Right lobe of liver (tissue), 6 donors: ENCODE data around the gene GPC6. TPM values are rescaled to one million over a fixed set of nuclear protein-coding genes. Genes with fewer than 3 reads are reported as not detected.
A peak's percentile ranks its signal among the peaks of the same experiment; 100 is the strongest.

Experiments
- ATAC-seq, 4 donors: fragments of 200-7000 bp; cut with Tn5 transposase; one replicate each; pipeline ENCODE4 v1.9.1; 2020; ENCODE audit warnings: mild to moderate bottlenecking in 4 of 4, moderate library complexity in 4 of 4
- DNase-seq, 3 donors: peaks; one replicate each; pipeline ENCODE4 v3.0.0-alpha.2; 2020
- H3K27ac ChIP-seq, 3 donors: fragments of 200-600 bp; one replicate each; pipeline ENCODE4 v1.8.0; 2022
- H3K27me3 ChIP-seq, 2 donors: fragments of 200-600 bp; one replicate each; pipeline ENCODE4 v1.8.0; 2022
- H3K36me3 ChIP-seq, 4 donors: fragments of 200-600 bp; sonication (generic) in 1 of 4; one replicate each; pipeline versions ENCODE4 v1.5.1 to v1.8.0; 2017 to 2022; ENCODE audit warnings: control low read depth in 1 of 4
- H3K4me1 ChIP-seq, 4 donors: fragments of 200-600 bp; sonication (generic) in 1 of 4; one replicate each; pipeline versions ENCODE4 v1.5.1 to v1.8.0; 2017 to 2022; ENCODE audit warnings: control low read depth in 1 of 4
- H3K4me3 ChIP-seq, 3 donors: fragments of 200-600 bp; one replicate each; pipeline ENCODE4 v1.8.0; 2022
- H3K9me3 ChIP-seq, 4 donors: fragments of 200-600 bp; sonication (generic) in 1 of 4; one replicate each; pipeline versions ENCODE4 v1.5.1 to v1.8.0; 2017 to 2022; ENCODE audit warnings: control low read depth in 1 of 4
- CTCF ChIP-seq, 4 donors: fragments of 200-600 bp in 3 of 4; fragments of 450-650 bp in 1 of 4; IDR thresholded peaks; one replicate each; pipeline versions ENCODE4 v1.5.1 to v1.8.0; 2016 to 2022; ENCODE audit warnings: antibody characterized with exemption in 4 of 4, mild to moderate bottlenecking in 2 of 4
- POLR2A ChIP-seq: fragments of 450-650 bp; IDR thresholded peaks from one replicate; pipeline ENCODE4 v1.6.1; 2017; ENCODE audit warnings: antibody characterized with exemption, mild to moderate bottlenecking
- WGBS: methylation state at CpG from one replicate; pipeline ENCODE4 v1.1.6; 2018; ENCODE audit warnings: low coverage, low lambda C conversion rate; ENCODE audit not compliant: insufficient coverage; ENCODE audit errors: missing lambda C conversion rate; 5-methylcytosine and 5-hydroxymethylcytosine counted together
- intact Hi-C, 2 donors: fragments of 100-400 bp; cut with DNase I; formaldehyde crosslinking; loops; one replicate each; pipeline versions ENCODE4 v1.11.2 to v1.14.1; 2022
- total RNA-seq, 6 experiments: library from RNA; depleted of rRNA in 2 of 6; stranded (reverse); fragments of >200 nt in 2 of 6; fragmentation: NEBNext Ultra II Directional in 3 of 6; extraction: Animal tissue kit (Norgen Biotek cat#: 25700) in 3 of 6; gene quantifications; one replicate each; pipeline versions ENCODE4 v1.1.0 to v1.2.4, GENCODE V29; 2016 to 2023
- donor health status: DM: no; HTN: yes; CAD: no.
- donor health status: DM: no; HTN: no; CAD: no.
- donor health status: DM: no; HTN: no; CAD: no.
- donor health status: DM: no; HTN: yes; CAD: no.
- donor health status: DM: no; HTN: yes; CAD: no.

The GPC6 gene
- total RNA-seq, 6 experiments from 2014 or later, result 18.6 to 30.1 (median 20.2) TPM

GRCh38 chr13:94335761-94336526 is 1109.3 kb downstream of the GPC6 start:
- TF ChIP-seq CTCF (IDR thresholded peaks at IDR 0.05) (no peak), POLR2A (no peak)
- ATAC-seq, result peak in 3 of 4 donors; percentile 19 to 84 (median 34)
- intact Hi-C loops, result no loop called here
- Histone ChIP-seq H3K9me3 (no peaks in the 10 kb centered on the region), H3K27me3 (no peaks in the 10 kb centered on the region), H3K27ac (no peak overlapping the region), H3K4me1 (peaks cover 0 to 6% (median 0%) of the 10 kb centered on the region in 4 donors), H3K36me3 (no peaks in the 10 kb centered on the region), H3K4me3 (no peak overlapping the region)
- WGBS, result 60% methylated on average over 2 of the region's 5 CpGs
- DNase-seq, result no peak

DNA sequence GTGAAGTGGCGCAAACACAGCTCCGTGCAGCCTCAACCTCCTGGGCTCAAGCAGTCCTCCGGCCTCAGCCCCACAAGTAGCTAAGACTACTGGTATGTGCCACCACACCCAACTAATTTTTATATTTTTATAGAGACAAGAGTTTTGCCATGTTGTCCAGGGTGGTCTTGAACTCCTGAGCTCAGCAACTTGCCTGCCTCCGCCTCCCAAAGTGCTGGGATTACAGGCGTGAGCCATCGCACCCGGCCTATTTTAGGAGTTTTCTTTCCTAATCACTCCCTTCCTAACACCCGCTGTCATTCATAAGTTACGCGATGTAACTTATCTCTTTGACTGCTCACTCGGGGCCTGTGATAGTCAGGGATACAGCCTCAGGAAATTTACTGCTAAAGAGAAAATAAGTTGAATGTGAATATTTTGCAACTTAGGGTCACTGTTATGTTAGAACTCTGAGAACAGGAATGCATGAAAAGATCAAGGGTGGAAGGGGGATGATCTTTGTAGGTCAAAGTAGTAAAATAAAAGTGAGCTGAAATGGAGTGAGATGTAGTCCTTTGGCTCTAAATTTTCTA is 1112.6 kb downstream of the GPC6 start:
- Histone ChIP-seq H3K4me3 (no peak overlapping the region), H3K36me3 (no peaks in the 10 kb centered on the region), H3K9me3 (no peaks in the 10 kb centered on the region), H3K4me1 (peaks cover 0 to 19% (median 0%) of the 10 kb centered on the region in 4 donors), H3K27ac (no peak overlapping the region), H3K27me3 (no peaks in the 10 kb centered on the region)
- TF ChIP-seq POLR2A (no peak), CTCF (IDR thresholded peaks at IDR 0.05) (no peak)
- intact Hi-C loops, result no loop called here
- peak in 1 of 4 donors; percentile 50 for ATAC-seq
- 76% methylated on average over 10 of the region's 11 CpGs for WGBS
- DNase-seq, result no peak

- ATAC-seq, result peak; percentile 29 to 59 (median 50)
- WGBS, result 33% methylated on average over 11 of the region's 17 CpGs
- peak overlapping the region in 2 of 3 donors; percentile 14 to 20 for H3K27ac ChIP-seq
Measured at GRCh38 chr13:94342436-94343242, 1116.0 kb downstream of the GPC6 start.

More at GRCh38 chr13:94342436-94343242, 1116.0 kb downstream of the GPC6 start:
- intact Hi-C loops, result no loop called here
- Histone ChIP-seq H3K9me3 (peaks cover 0 to 3% (median 0%) of the 10 kb centered on the region in 4 donors), H3K4me3 (no peak overlapping the region), H3K27me3 (no peaks in the 10 kb centered on the region), H3K36me3 (no peaks in the 10 kb centered on the region), H3K4me1 (peaks cover 0 to 22% (median 5%) of the 10 kb centered on the region in 4 donors)
- DNase-seq, result no peak
- TF ChIP-seq CTCF (IDR thresholded peaks at IDR 0.05), result no peak
- TF ChIP-seq POLR2A, result no peak
